ENCODE measurements around the gene GCK. TPM values are rescaled to one million over a fixed set of nuclear protein-coding genes. Genes with fewer than 3 reads are reported as not detected.

The GCK gene
- polyA plus RNA-seq, 1 of the 3 experiments (the other 2 are of a cell fraction) = 1.6 TPM

DNA sequence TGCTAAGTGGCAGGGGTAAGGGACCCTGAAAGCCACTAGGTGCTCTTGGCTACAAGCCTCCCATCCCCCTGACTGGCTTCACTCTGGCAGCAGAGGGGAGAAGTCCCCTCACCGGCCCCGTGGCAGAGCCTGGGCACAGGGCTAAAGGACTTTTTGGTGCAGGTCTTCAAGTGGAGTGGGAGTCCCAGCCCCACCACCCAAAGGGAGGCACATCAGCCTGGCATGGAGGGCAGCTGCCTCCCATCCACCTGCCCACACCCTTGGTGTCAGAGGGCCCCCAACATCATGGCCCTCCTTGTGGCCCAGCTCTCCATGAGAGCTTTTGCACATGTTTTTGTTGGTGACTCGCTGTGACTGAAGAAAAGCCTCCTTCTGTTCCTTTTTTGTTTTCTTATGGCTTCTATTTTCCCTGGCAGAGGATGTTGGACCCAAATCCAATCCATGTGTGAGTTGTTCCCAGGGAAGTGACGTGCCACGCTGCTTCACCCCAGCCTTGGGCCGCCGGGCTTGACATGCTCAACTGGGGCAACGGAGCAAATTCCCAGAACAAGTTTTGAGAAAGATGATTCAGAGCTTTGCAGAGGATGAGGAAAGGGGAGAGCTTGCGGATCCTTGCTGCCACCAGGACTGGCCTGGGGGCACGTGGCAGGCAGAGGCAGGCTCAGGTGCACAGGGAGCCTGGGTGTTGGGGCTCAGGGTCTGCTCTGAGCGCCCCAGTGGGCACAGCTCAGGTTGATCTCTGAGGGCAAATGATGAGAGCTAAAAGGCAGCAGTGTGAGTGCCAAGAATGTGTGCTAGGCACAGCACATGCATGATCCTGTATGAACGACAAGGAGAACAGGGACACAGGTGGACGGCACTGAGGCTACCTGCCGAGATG lies 87.0 kb downstream of the GCK start (continued):
- TF ChIP-seq USF2 (IDR thresholded peaks at IDR 0.05; ENCODE audit: borderline replicate concordance, low read depth, low read length) (no peak), RCOR1 (IDR thresholded peaks at IDR 0.05; ENCODE audit: low read length) (no peak), RAD21 (IDR thresholded peaks at IDR 0.05; ENCODE audit: low read length) (no peak), TCF12 (IDR thresholded peaks at IDR 0.05) (peak; percentile 79), YY1 (IDR thresholded peaks at IDR 0.05; ENCODE audit: low read depth) (no peak), GABPA (IDR thresholded peaks at IDR 0.05; ENCODE audit: low read depth) (peak; percentile 43; the same call in 1 of the 2 replicates), JUND (IDR thresholded peaks at IDR 0.05) (no peak; the same call in 1 of the 2 replicates), FOXM1 (IDR thresholded peaks at IDR 0.05; ENCODE audit: low read depth) (no peak), CHD2 (IDR thresholded peaks at IDR 0.05; ENCODE audit: low read length, partially characterized antibody) (no peak), MAX (IDR thresholded peaks at IDR 0.05; ENCODE audit: low read depth) (peak; percentile 70), USF1 (IDR thresholded peaks at IDR 0.05; ENCODE audit: borderline replicate concordance, low read depth) (no peak), EZH2phosphoT487 (IDR thresholded peaks at IDR 0.05; ENCODE audit: borderline replicate concordance, low read depth) (no peak), TEAD4 (IDR thresholded peaks at IDR 0.05; ENCODE audit: borderline replicate concordance, insufficient read depth) (no peak), NFIC (IDR thresholded peaks at IDR 0.05; ENCODE audit: borderline replicate concordance) (no peak; the same call in 1 of the 2 replicates), MEF2A (IDR thresholded peaks at IDR 0.05; ENCODE audit: borderline replicate concordance, low read depth) (no peak), TAF1 (IDR thresholded peaks at IDR 0.05; ENCODE audit: borderline replicate concordance, low read depth, low read length) (no peak), ELF1 (IDR thresholded peaks at IDR 0.05) (no peak), FOSL2 (IDR thresholded peaks at IDR 0.05; ENCODE audit: borderline replicate concordance, low read depth) (0 out of 2 replicates have a peak, but pooled peaks have one; percentile 44), EP300 (IDR thresholded peaks at IDR 0.05; ENCODE audit: borderline replicate concordance in 1 of 2, low read depth in 1 of 2, low read length in 1 of 2) (0 out of 4 replicates have a peak, but pooled peaks of 1 of the 2 experiments have one; percentile 29), RFX5 (IDR thresholded peaks at IDR 0.05; ENCODE audit: low read length) (no peak), GATA2 (CRISPR knock-in tag; IDR thresholded peaks at IDR 0.05) (no peak), SIN3A (IDR thresholded peaks at IDR 0.05; ENCODE audit: borderline replicate concordance, low read depth, low read length) (no peak), FOXJ3 (CRISPR knock-in tag; IDR thresholded peaks at IDR 0.05) (no peak), CTCF (IDR thresholded peaks at IDR 0.05) (no peak), SMC3 (IDR thresholded peaks at IDR 0.05; ENCODE audit: low read depth, low read length) (no peak), POLR2AphosphoS5 (IDR thresholded peaks at IDR 0.05; ENCODE audit: low read depth, low read length) (no peak)
- TF ChIP-seq, protein P1, sequence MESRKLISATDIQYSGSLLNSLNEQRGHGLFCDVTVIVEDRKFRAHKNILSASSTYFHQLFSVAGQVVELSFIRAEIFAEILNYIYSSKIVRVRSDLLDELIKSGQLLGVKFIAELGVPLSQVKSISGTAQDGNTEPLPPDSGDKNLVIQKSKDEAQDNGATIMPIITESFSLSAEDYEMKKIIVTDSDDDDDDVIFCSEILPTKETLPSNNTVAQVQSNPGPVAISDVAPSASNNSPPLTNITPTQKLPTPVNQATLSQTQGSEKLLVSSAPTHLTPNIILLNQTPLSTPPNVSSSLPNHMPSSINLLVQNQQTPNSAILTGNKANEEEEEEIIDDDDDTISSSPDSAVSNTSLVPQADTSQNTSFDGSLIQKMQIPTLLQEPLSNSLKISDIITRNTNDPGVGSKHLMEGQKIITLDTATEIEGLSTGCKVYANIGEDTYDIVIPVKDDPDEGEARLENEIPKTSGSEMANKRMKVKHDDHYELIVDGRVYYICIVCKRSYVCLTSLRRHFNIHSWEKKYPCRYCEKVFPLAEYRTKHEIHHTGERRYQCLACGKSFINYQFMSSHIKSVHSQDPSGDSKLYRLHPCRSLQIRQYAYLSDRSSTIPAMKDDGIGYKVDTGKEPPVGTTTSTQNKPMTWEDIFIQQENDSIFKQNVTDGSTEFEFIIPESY (IDR thresholded peaks at IDR 0.05; ENCODE audit: borderline replicate concordance, low read depth) = no peak
- TF ChIP-seq, protein P2, sequence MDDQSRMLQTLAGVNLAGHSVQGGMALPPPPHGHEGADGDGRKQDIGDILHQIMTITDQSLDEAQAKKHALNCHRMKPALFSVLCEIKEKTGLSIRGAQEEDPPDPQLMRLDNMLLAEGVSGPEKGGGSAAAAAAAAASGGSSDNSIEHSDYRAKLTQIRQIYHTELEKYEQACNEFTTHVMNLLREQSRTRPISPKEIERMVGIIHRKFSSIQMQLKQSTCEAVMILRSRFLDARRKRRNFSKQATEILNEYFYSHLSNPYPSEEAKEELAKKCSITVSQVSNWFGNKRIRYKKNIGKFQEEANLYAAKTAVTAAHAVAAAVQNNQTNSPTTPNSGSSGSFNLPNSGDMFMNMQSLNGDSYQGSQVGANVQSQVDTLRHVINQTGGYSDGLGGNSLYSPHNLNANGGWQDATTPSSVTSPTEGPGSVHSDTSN (IDR thresholded peaks at IDR 0.05) = no peak

Data from SK-N-SH (cell line).